Measurements from ENCODE around the gene GSTM3.
A peak's percentile ranks its signal among the peaks of the same experiment; 100 is the strongest.

Gene GSTM3

GRCh38 chr1:109773900-109774485 is 33.2 kb upstream of the GSTM3 start:
- TF ChIP-seq, protein P1, sequence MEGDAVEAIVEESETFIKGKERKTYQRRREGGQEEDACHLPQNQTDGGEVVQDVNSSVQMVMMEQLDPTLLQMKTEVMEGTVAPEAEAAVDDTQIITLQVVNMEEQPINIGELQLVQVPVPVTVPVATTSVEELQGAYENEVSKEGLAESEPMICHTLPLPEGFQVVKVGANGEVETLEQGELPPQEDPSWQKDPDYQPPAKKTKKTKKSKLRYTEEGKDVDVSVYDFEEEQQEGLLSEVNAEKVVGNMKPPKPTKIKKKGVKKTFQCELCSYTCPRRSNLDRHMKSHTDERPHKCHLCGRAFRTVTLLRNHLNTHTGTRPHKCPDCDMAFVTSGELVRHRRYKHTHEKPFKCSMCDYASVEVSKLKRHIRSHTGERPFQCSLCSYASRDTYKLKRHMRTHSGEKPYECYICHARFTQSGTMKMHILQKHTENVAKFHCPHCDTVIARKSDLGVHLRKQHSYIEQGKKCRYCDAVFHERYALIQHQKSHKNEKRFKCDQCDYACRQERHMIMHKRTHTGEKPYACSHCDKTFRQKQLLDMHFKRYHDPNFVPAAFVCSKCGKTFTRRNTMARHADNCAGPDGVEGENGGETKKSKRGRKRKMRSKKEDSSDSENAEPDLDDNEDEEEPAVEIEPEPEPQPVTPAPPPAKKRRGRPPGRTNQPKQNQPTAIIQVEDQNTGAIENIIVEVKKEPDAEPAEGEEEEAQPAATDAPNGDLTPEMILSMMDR (IDR thresholded peaks at IDR 0.05), result no peak
- H3K9me3 ChIP-seq, result no peaks in the 10 kb centered on the region
- peak in 1 of 2 donors; percentile 65 for DNase-seq
- H3K4me1 ChIP-seq, result peaks cover 0 to 7% (median 2%) of the 10 kb centered on the region in 4 donors
- H3K27me3 ChIP-seq, result no peaks in the 10 kb centered on the region
- intact Hi-C loops (cut with DNase I; ENCODE audit: low total_unique reads), result loop anchor here (5.0 kb wide), 2 partner anchors 132 to 227 kb away; partner anchors contain the start of gene GNAI3
- H3K36me3 ChIP-seq, result no peaks in the 10 kb centered on the region
- no peak overlapping the region for H3K4me3 ChIP-seq
- no peak overlapping the region for H3K27ac ChIP-seq

- Histone ChIP-seq H3K27ac (no peak overlapping the region), H3K27me3 (no peaks in the 10 kb centered on the region), H3K36me3 (no peaks in the 10 kb centered on the region), H3K9me3 (no peaks in the 10 kb centered on the region), H3K4me1 (peaks cover 0 to 7% (median 2%) of the 10 kb centered on the region in 4 donors), H3K4me3 (no peak overlapping the region)
- TF ChIP-seq, protein P1 (IDR thresholded peaks at IDR 0.05), result peak; percentile 86 to 93
- peak; percentile 85 to 91 for DNase-seq
- intact Hi-C loops (cut with DNase I; ENCODE audit: low total_unique reads), result loop anchor here (5.0 kb wide), 2 partner anchors 131 to 226 kb away; partner anchors contain the start of gene GNAI3
These were observed 32.5 kb upstream of the GSTM3 start for GRCh38 chr1:109773203-109773899.

DNA sequence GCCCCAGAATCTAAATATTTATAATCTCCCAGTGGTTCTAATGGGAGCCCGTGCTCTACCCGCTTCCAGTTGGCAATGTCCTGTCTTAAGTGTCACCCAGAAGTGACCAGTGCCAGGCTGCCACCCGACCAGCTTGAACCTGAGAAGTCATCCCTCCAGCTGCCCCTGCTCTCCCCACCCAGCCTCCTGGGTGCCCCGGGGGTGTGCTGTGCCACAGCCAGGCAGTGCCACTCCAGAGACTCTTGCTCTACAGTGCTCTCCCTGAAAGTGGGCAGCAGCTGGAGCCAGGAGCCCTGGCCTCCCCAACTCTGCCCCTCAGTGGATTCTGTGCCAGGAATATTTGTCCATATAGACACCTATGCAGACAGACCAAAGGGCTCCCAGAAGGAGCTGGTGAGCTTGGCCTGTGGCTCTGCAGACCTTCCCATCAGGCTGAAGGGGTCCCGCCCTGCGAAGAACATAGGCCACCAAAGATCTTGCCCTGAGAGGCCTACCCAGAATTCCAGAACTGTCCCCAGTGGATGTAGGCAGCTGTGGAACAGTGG is 31.9 kb upstream of the GSTM3 start:
- intact Hi-C loops (cut with DNase I; ENCODE audit: low total_unique reads), result loop anchor here (5.0 kb wide), 2 partner anchors 130 to 225 kb away; partner anchors contain the start of gene GNAI3
- DNase-seq, result peak; percentile 11 to 57
- TF ChIP-seq, protein P1 (IDR thresholded peaks at IDR 0.05), result no peak
- no peaks in the 10 kb centered on the region for H3K36me3 ChIP-seq
- H3K27me3 ChIP-seq, result no peaks in the 10 kb centered on the region
- H3K4me3 ChIP-seq, result no peak overlapping the region
- no peak overlapping the region for H3K27ac ChIP-seq
- H3K9me3 ChIP-seq, result no peaks in the 10 kb centered on the region
- peaks cover 0 to 7% (median 2%) of the 10 kb centered on the region in 4 donors for H3K4me1 ChIP-seq

- no peak overlapping the region for H3K27ac ChIP-seq
- no peaks in the 10 kb centered on the region for H3K27me3 ChIP-seq
- no peak overlapping the region for H3K4me3 ChIP-seq
- peak in 1 of 2 donors; percentile 50 for DNase-seq
- intact Hi-C loops (cut with DNase I; ENCODE audit: low total_unique reads), result loop anchor here (5.0 kb wide), 2 partner anchors 130 to 225 kb away; partner anchors contain the start of gene GNAI3
- TF ChIP-seq, protein P1 (IDR thresholded peaks at IDR 0.05), result no peak
- H3K36me3 ChIP-seq, result no peaks in the 10 kb centered on the region
- H3K4me1 ChIP-seq, result peaks cover 0 to 14% (median 3%) of the 10 kb centered on the region in 4 donors
- H3K9me3 ChIP-seq, result no peaks in the 10 kb centered on the region
These were observed 31.1 kb upstream of the GSTM3 start for GRCh38 chr1:109771712-109772657.
